ENCODE results near the gene MTCL1. TPM values are rescaled to one million over a fixed set of nuclear protein-coding genes. Genes with fewer than 3 reads are reported as not detected.

Gene MTCL1
- total RNA-seq, 1 donor from 2014 or later = 10.0 TPM

DNA sequence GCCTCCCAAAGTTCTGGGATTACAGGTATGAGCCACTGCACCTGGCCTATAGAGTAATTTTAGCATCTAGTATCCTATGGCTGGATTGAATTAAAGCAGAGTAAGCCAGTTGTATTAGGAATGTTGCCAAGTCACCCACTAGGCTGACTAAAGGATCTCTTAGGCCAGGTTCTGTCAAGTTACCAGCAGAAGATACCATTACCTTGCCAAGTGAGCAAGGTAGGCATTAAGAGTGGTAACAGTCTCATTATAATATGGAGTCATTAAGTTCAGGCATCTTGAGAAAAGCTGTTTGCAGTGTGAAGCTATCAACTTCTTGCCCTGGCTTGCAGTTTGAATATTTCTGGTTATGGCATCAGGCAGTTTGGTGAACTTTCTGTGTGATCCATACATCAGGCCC lies 37.0 kb upstream of the MTCL1 start:
- TF ChIP-seq, protein P1, sequence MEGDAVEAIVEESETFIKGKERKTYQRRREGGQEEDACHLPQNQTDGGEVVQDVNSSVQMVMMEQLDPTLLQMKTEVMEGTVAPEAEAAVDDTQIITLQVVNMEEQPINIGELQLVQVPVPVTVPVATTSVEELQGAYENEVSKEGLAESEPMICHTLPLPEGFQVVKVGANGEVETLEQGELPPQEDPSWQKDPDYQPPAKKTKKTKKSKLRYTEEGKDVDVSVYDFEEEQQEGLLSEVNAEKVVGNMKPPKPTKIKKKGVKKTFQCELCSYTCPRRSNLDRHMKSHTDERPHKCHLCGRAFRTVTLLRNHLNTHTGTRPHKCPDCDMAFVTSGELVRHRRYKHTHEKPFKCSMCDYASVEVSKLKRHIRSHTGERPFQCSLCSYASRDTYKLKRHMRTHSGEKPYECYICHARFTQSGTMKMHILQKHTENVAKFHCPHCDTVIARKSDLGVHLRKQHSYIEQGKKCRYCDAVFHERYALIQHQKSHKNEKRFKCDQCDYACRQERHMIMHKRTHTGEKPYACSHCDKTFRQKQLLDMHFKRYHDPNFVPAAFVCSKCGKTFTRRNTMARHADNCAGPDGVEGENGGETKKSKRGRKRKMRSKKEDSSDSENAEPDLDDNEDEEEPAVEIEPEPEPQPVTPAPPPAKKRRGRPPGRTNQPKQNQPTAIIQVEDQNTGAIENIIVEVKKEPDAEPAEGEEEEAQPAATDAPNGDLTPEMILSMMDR (IDR thresholded peaks at IDR 0.05; ENCODE audit: insufficient read depth, low read length, severe bottlenecking) = no peak
- FAIRE-seq (peak; percentile 40), DNase-seq (ENCODE audit: low read depth) (peak; percentile 90)
- Histone ChIP-seq H3K4me3 (ENCODE audit: low read depth, low read length) (no peak overlapping the region), H3K36me3 (ENCODE audit: control insufficient read depth, insufficient read depth, low read length) (no peaks in the 10 kb centered on the region), H3K27me3 (ENCODE audit: control insufficient read depth, insufficient read depth, low read length) (no peaks in the 10 kb centered on the region)

DNA sequence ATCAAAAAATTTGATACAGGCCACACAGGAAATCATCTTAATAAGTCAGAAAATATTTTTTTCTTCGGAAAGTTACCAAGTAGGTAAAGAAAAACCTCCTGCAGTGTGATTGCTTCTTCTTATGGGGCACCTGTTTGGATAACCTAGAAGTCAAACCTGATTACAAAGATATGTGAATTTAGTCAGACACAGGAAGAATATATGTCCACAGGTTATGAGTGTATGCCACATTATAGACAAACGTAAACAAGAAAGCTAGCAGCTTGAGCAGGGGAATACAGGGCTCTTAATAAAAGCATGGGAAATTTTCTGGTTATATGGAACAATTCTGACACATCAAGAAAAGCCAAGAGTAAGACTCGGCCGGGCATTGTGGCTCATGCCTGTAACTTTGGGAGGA lies 35.8 kb upstream of the MTCL1 start:
- no peak for FAIRE-seq
- TF ChIP-seq, protein P1 (IDR thresholded peaks at IDR 0.05; ENCODE audit: insufficient read depth, low read length, severe bottlenecking) = no peak
- Histone ChIP-seq H3K36me3 (ENCODE audit: control insufficient read depth, insufficient read depth, low read length) (no peaks in the 10 kb centered on the region), H3K27me3 (ENCODE audit: control insufficient read depth, insufficient read depth, low read length) (no peaks in the 10 kb centered on the region), H3K4me3 (ENCODE audit: low read depth, low read length) (no peak overlapping the region)
- DNase-seq (ENCODE audit: low read depth) = no peak

DNA sequence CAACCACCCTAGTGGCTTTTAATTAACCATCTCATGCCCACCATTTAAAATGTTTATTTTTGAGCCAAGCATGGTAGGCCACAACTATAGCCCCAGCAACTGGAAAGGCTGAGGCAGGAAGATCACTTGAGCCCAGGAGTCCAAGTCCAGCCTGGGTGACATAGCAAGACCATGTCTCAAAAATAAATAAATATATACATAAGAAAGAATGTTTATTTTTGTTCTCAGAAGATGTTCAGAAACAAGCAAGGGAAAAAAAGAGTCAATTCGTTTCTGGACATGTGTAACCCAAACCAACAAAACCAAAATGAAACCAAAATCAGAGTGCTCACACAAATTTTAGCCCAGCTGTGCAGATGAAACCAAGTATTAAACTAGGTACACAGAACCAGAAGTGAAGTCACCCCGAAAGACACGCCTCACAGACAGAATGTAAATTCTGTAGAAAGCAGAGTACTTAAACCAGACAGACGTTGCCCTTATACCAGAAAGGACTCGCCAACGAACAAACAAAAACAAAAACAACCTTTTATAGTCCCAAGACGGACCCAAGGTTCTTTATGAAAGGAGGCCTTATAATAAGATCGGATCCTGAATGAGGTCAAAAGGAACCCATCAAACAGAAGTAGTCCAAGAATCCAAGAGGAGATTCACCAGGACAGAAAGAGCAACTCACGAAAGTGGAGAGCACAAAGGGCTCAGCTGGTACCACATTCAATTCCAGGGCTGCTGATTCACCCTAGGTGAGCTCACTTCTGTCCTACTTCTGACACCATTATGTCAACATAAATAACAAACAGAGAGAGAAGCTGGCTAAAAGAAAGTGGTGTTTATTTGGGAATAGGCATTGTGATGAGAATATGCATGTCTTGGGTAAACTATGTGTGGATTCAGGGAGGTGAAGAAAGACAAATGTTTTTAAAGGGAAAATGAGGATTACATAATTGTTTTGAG lies 31.8 kb upstream of the MTCL1 start:
- TF ChIP-seq, protein P1 (IDR thresholded peaks at IDR 0.05; ENCODE audit: insufficient read depth, low read length, severe bottlenecking) = no peak
- Histone ChIP-seq H3K36me3 (ENCODE audit: control insufficient read depth, insufficient read depth, low read length) (no peaks in the 10 kb centered on the region), H3K4me3 (ENCODE audit: low read depth, low read length) (no peak overlapping the region), H3K27me3 (ENCODE audit: control insufficient read depth, insufficient read depth, low read length) (no peaks in the 10 kb centered on the region)
- DNase-seq (ENCODE audit: low read depth) (peak; percentile 79), FAIRE-seq (peak; percentile 79)

- TF ChIP-seq, protein P1 (IDR thresholded peaks at IDR 0.05; ENCODE audit: insufficient read depth, low read length, severe bottlenecking) = no peak
- no peak for FAIRE-seq
Observed at GRCh38 chr18:8675057-8675456, 30.3 kb upstream of the MTCL1 start.

GRCh38 chr18:8681196-8681595 lies 24.2 kb upstream of the MTCL1 start:
- TF ChIP-seq, protein P1 (IDR thresholded peaks at IDR 0.05; ENCODE audit: insufficient read depth, low read length, severe bottlenecking) = no peak
- no peak for DNase-seq (ENCODE audit: low read depth)
- FAIRE-seq = no peak
- H3K4me3 ChIP-seq (ENCODE audit: low read depth, low read length) = no peak overlapping the region
- H3K36me3 ChIP-seq (ENCODE audit: control insufficient read depth, insufficient read depth, low read length) = no peaks in the 10 kb centered on the region
- H3K27me3 ChIP-seq (ENCODE audit: control insufficient read depth, insufficient read depth, low read length) = no peaks in the 10 kb centered on the region

More at GRCh38 chr18:8675057-8675456, 30.3 kb upstream of the MTCL1 start:
- Histone ChIP-seq H3K4me3 (ENCODE audit: low read depth, low read length) (no peak overlapping the region), H3K36me3 (ENCODE audit: control insufficient read depth, insufficient read depth, low read length) (no peaks in the 10 kb centered on the region), H3K27me3 (ENCODE audit: control insufficient read depth, insufficient read depth, low read length) (no peaks in the 10 kb centered on the region)
- no peak for DNase-seq (ENCODE audit: low read depth)

Data from bronchial epithelial cell (primary cell).